ENCODE results near the gene CHD1L. TPM values are rescaled to one million over a fixed set of nuclear protein-coding genes. Genes with fewer than 3 reads are reported as not detected.

CHD1L gene
- polyA plus RNA-seq, 1 donor from 2014 or later = 29.5 TPM

DNA sequence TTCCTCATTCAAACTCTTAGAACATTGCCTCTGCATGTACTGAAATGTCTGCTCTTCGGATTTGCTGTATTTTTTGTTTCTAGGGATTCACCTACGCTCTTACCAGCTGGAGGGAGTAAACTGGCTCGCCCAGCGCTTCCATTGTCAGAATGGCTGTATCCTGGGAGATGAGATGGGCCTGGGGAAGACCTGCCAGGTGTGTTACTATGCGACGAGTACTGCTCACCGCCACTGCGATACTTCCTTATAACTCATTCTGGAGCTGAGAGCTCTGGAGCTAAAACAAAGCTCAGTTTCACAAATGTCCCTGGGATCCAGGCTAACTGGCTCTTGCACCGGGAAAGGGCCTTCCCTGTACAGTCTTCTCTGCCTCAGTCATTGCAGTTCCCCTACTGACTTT is 10.1 kb downstream of the CHD1L start:
- Histone ChIP-seq H3K27me3 (ENCODE audit: insufficient read depth, low read depth, low read length) (no peaks in the 10 kb centered on the region), H2AFZ (ENCODE audit: low read depth, low read length) (no peak overlapping the region), H3K79me2 (replicated peaks; ENCODE audit: insufficient read depth, low read length) (peaks cover 17% of the 10 kb centered on the region), H3K4me2 (ENCODE audit: low read length) (no peak overlapping the region), H3F3A (ENCODE audit: insufficient read depth, low read length, poor library complexity, severe bottlenecking) (no peaks in the 10 kb centered on the region), H3K27ac (ENCODE audit: low read length) (no peak overlapping the region), H3K9me2 (ENCODE audit: insufficient read depth, low read length) (no peaks in the 10 kb centered on the region), H3K36me3 (ENCODE audit: insufficient read depth, low read length) (no peaks in the 10 kb centered on the region), H4K20me1 (ENCODE audit: insufficient read depth) (no peaks in the 10 kb centered on the region), H3K9ac (ENCODE audit: low read length) (no peak overlapping the region), H3K4me3 (ENCODE audit: low read length) (no peak overlapping the region), H3K9me3 (ENCODE audit: low read length) (no peaks in the 10 kb centered on the region)
- TF ChIP-seq TAF1 (IDR thresholded peaks at IDR 0.05; ENCODE audit: low read depth) = no peak
- TF ChIP-seq POLR2AphosphoS5 (IDR thresholded peaks at IDR 0.05) = no peak
- TF ChIP-seq EZH2 (IDR thresholded peaks at IDR 0.05; ENCODE audit: borderline replicate concordance, insufficient read depth, low read length, poor library complexity, severe bottlenecking) = no peak
- no peak for TF ChIP-seq EP300 (conservative IDR thresholded peaks at IDR 0.05; ENCODE audit: poor library complexity, severe bottlenecking)
- TF ChIP-seq, protein P1, sequence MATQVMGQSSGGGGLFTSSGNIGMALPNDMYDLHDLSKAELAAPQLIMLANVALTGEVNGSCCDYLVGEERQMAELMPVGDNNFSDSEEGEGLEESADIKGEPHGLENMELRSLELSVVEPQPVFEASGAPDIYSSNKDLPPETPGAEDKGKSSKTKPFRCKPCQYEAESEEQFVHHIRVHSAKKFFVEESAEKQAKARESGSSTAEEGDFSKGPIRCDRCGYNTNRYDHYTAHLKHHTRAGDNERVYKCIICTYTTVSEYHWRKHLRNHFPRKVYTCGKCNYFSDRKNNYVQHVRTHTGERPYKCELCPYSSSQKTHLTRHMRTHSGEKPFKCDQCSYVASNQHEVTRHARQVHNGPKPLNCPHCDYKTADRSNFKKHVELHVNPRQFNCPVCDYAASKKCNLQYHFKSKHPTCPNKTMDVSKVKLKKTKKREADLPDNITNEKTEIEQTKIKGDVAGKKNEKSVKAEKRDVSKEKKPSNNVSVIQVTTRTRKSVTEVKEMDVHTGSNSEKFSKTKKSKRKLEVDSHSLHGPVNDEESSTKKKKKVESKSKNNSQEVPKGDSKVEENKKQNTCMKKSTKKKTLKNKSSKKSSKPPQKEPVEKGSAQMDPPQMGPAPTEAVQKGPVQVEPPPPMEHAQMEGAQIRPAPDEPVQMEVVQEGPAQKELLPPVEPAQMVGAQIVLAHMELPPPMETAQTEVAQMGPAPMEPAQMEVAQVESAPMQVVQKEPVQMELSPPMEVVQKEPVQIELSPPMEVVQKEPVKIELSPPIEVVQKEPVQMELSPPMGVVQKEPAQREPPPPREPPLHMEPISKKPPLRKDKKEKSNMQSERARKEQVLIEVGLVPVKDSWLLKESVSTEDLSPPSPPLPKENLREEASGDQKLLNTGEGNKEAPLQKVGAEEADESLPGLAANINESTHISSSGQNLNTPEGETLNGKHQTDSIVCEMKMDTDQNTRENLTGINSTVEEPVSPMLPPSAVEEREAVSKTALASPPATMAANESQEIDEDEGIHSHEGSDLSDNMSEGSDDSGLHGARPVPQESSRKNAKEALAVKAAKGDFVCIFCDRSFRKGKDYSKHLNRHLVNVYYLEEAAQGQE (IDR thresholded peaks at IDR 0.05; ENCODE audit: borderline replicate concordance) = no peak
- TF ChIP-seq SMC3 (conservative IDR thresholded peaks at IDR 0.05; ENCODE audit: poor library complexity) = no peak
- no peak for TF ChIP-seq RAD21 (conservative IDR thresholded peaks at IDR 0.05)
- TF ChIP-seq MXI1 (conservative IDR thresholded peaks at IDR 0.05; ENCODE audit: poor library complexity, severe bottlenecking) = no peak
- TF ChIP-seq, protein P2, sequence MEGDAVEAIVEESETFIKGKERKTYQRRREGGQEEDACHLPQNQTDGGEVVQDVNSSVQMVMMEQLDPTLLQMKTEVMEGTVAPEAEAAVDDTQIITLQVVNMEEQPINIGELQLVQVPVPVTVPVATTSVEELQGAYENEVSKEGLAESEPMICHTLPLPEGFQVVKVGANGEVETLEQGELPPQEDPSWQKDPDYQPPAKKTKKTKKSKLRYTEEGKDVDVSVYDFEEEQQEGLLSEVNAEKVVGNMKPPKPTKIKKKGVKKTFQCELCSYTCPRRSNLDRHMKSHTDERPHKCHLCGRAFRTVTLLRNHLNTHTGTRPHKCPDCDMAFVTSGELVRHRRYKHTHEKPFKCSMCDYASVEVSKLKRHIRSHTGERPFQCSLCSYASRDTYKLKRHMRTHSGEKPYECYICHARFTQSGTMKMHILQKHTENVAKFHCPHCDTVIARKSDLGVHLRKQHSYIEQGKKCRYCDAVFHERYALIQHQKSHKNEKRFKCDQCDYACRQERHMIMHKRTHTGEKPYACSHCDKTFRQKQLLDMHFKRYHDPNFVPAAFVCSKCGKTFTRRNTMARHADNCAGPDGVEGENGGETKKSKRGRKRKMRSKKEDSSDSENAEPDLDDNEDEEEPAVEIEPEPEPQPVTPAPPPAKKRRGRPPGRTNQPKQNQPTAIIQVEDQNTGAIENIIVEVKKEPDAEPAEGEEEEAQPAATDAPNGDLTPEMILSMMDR (IDR thresholded peaks at IDR 0.05; ENCODE audit: poor library complexity, severe bottlenecking) = no peak

- H3K9me2 ChIP-seq (ENCODE audit: insufficient read depth, low read length) = no peaks in the 10 kb centered on the region
- TF ChIP-seq POLR2AphosphoS5 (IDR thresholded peaks at IDR 0.05) (no peak), EP300 (conservative IDR thresholded peaks at IDR 0.05; ENCODE audit: poor library complexity, severe bottlenecking) (no peak), MXI1 (conservative IDR thresholded peaks at IDR 0.05; ENCODE audit: poor library complexity, severe bottlenecking) (no peak), SMC3 (conservative IDR thresholded peaks at IDR 0.05; ENCODE audit: poor library complexity) (no peak), RAD21 (conservative IDR thresholded peaks at IDR 0.05) (no peak), EZH2 (IDR thresholded peaks at IDR 0.05; ENCODE audit: borderline replicate concordance, insufficient read depth, low read length, poor library complexity, severe bottlenecking) (no peak), TAF1 (IDR thresholded peaks at IDR 0.05; ENCODE audit: low read depth) (no peak)
- TF ChIP-seq, protein P1 (IDR thresholded peaks at IDR 0.05; ENCODE audit: borderline replicate concordance) = no peak
- TF ChIP-seq, protein P2 (IDR thresholded peaks at IDR 0.05; ENCODE audit: poor library complexity, severe bottlenecking) = no peak
- no peak overlapping the region for H3K27ac ChIP-seq (ENCODE audit: low read length)
Measured at GRCh38 chr1:147260956-147261355, 18.5 kb downstream of the CHD1L start.

More at GRCh38 chr1:147260956-147261355, 18.5 kb downstream of the CHD1L start:
- no peaks in the 10 kb centered on the region for H3K9me3 ChIP-seq (ENCODE audit: low read length)
- no peak overlapping the region for H3K4me3 ChIP-seq (ENCODE audit: low read length)
- no peak overlapping the region for H2AFZ ChIP-seq (ENCODE audit: low read depth, low read length)
- H3F3A ChIP-seq (ENCODE audit: insufficient read depth, low read length, poor library complexity, severe bottlenecking) = no peaks in the 10 kb centered on the region
- H3K79me2 ChIP-seq (replicated peaks; ENCODE audit: insufficient read depth, low read length) = no peaks in the 10 kb centered on the region
- no peaks in the 10 kb centered on the region for H4K20me1 ChIP-seq (ENCODE audit: insufficient read depth)
- no peak overlapping the region for H3K9ac ChIP-seq (ENCODE audit: low read length)
- H3K4me2 ChIP-seq (ENCODE audit: low read length) = no peak overlapping the region
- no peaks in the 10 kb centered on the region for H3K36me3 ChIP-seq (ENCODE audit: insufficient read depth, low read length)
- no peaks in the 10 kb centered on the region for H3K27me3 ChIP-seq (ENCODE audit: insufficient read depth, low read depth, low read length)
